Tibial nerve (tissue), 4 donors: ENCODE measurements around the gene SIGLEC7. TPM values are rescaled to one million over a fixed set of nuclear protein-coding genes. Genes with fewer than 3 reads are reported as not detected.

Experiments
- DNase-seq, 2 donors: peaks; one replicate each; pipeline ENCODE4 v3.0.0-alpha.2; 2019; ENCODE audit warnings: low spot score in 2 of 2
- H3K27ac ChIP-seq, 4 donors: fragments of 200-600 bp; sonication (generic) in 3 of 4; one replicate each; pipeline ENCODE4 v1.5.1; 2017 to 2019; ENCODE audit warnings: mild to moderate bottlenecking in 1 of 4
- H3K27me3 ChIP-seq, 2 donors: fragments of 200-600 bp; sonication (generic) in 1 of 2; one replicate each; pipeline versions ENCODE4 v1.5.1 to v1.6.0; 2017 to 2019
- H3K36me3 ChIP-seq, 3 donors: fragments of 200-600 bp; sonication (generic); one replicate each; pipeline ENCODE4 v1.5.1; 2018 to 2019
- H3K4me1 ChIP-seq, 4 donors: fragments of 200-600 bp; sonication (generic) in 3 of 4; one replicate each; pipeline ENCODE4 v1.5.1; 2017 to 2019
- H3K4me3 ChIP-seq, 4 donors: fragments of 200-600 bp; sonication (generic) in 3 of 4; one replicate each; pipeline ENCODE4 v1.5.1; 2017 to 2019; ENCODE audit warnings: mild to moderate bottlenecking in 1 of 4, moderate library complexity in 1 of 4
- H3K9me3 ChIP-seq, 4 donors: fragments of 200-600 bp; sonication (generic) in 3 of 4; one replicate each; pipeline ENCODE4 v1.5.1; 2017 to 2019
- EP300 ChIP-seq, 2 donors: sonication (generic); formaldehyde crosslinking; IDR thresholded peaks; one replicate each; pipeline ENCODE4 v1.6.1; 2017; ENCODE audit warnings: antibody characterized with exemption in 2 of 2, mild to moderate bottlenecking in 1 of 2
- POLR2A ChIP-seq, 2 donors: fragments of 450-650 bp; IDR thresholded peaks; one replicate each; pipeline ENCODE4 v1.6.1; 2017; ENCODE audit warnings: antibody characterized with exemption in 2 of 2, mild to moderate bottlenecking in 2 of 2, moderate library complexity in 2 of 2
- WGBS, 2 donors: methylation state at CpG; one replicate each; pipeline ENCODE4 v1.1.5; 2018; 5-methylcytosine and 5-hydroxymethylcytosine counted together
- total RNA-seq, 4 donors: library from RNA; depleted of rRNA; stranded (reverse); fragments of >200 nt; gene quantifications; one replicate each; pipeline ENCODE4 v1.1.0, GENCODE V29; 2016
- TF ChIP-seq, protein P1 (sequence below), 5 experiments: fragments of 200-600 bp in 3 of 5; fragments of 450-650 bp in 2 of 5; sonication (generic) in 3 of 5; IDR thresholded peaks; one replicate each; pipeline ENCODE4 v1.5.1; 2016 to 2019; ENCODE audit warnings: antibody characterized with exemption in 5 of 5, mild to moderate bottlenecking in 3 of 5, moderate library complexity in 2 of 5

Gene SIGLEC7
- total RNA-seq, 4 donors from 2014 or later, result 0.42 to 7.5 (median 1.1) TPM

DNA sequence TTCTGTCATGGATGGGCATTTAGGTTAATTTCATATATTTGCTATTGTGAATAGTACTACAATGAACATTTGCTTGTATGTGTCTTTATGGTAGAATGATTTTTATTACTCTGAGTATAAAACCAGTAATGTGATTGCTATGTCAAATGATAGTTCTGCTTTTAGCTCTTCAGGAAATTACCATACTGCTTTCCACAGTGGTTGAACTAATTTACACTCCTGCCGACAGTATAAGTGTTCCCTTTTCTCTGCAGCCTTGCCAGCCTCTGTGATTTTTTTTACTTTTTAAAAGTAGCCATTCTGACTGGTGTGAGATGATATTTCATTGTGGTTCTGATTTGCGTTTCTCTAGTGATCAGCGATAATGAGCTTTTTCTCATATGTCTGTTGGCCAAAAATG, 6.5 kb downstream of the SIGLEC7 start:
- H3K27ac ChIP-seq, result no peak overlapping the region
- H3K4me1 ChIP-seq, result no peaks in the 10 kb centered on the region
- whole genome bisulfite sequencing, 2 donors, result 57 to 70% methylated on average over 3 of the region's 3 CpGs
- no peak for TF ChIP-seq EP300 (IDR thresholded peaks at IDR 0.05)
- no peak for TF ChIP-seq POLR2A (IDR thresholded peaks at IDR 0.05)
- TF ChIP-seq, protein P1, sequence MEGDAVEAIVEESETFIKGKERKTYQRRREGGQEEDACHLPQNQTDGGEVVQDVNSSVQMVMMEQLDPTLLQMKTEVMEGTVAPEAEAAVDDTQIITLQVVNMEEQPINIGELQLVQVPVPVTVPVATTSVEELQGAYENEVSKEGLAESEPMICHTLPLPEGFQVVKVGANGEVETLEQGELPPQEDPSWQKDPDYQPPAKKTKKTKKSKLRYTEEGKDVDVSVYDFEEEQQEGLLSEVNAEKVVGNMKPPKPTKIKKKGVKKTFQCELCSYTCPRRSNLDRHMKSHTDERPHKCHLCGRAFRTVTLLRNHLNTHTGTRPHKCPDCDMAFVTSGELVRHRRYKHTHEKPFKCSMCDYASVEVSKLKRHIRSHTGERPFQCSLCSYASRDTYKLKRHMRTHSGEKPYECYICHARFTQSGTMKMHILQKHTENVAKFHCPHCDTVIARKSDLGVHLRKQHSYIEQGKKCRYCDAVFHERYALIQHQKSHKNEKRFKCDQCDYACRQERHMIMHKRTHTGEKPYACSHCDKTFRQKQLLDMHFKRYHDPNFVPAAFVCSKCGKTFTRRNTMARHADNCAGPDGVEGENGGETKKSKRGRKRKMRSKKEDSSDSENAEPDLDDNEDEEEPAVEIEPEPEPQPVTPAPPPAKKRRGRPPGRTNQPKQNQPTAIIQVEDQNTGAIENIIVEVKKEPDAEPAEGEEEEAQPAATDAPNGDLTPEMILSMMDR (IDR thresholded peaks at IDR 0.05), result no peak
- no peaks in the 10 kb centered on the region for H3K27me3 ChIP-seq
- no peaks in the 10 kb centered on the region for H3K36me3 ChIP-seq
- peaks cover 0 to 3% (median 0%) of the 10 kb centered on the region in 4 donors for H3K9me3 ChIP-seq
- no peak for DNase-seq
- H3K4me3 ChIP-seq, result no peak overlapping the region

DNA sequence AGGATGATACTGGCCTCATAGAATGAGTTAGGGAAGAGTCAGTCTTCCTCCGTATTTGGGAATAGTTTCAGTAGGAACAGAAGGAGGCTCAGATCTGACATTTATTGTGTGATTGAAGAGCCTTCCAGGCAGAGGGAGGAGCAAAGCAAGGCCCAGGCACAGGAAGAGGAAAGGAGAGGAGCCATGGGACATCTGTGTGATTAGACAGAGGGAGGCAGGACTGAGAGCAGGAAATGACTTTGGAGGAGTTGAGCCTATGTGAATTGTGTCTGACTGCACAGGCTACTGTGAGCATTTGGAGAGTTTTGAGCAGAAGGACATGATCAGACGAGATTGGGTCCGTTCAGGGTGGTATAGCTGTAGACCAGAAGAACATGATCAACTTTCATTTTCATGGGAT, 8.5 kb downstream of the SIGLEC7 start:
- Histone ChIP-seq H3K4me3 (no peak overlapping the region), H3K36me3 (no peaks in the 10 kb centered on the region), H3K27me3 (no peaks in the 10 kb centered on the region), H3K27ac (no peak overlapping the region), H3K9me3 (peaks cover 0 to 3% (median 0%) of the 10 kb centered on the region in 4 donors), H3K4me1 (no peaks in the 10 kb centered on the region)
- TF ChIP-seq POLR2A (IDR thresholded peaks at IDR 0.05) (no peak), EP300 (IDR thresholded peaks at IDR 0.05) (no peak)
- TF ChIP-seq, protein P1 (IDR thresholded peaks at IDR 0.05), result no peak
- 63 to 76% methylated on average over 3 of the region's 3 CpGs for WGBS, 2 donors
- no peak for DNase-seq

DNA sequence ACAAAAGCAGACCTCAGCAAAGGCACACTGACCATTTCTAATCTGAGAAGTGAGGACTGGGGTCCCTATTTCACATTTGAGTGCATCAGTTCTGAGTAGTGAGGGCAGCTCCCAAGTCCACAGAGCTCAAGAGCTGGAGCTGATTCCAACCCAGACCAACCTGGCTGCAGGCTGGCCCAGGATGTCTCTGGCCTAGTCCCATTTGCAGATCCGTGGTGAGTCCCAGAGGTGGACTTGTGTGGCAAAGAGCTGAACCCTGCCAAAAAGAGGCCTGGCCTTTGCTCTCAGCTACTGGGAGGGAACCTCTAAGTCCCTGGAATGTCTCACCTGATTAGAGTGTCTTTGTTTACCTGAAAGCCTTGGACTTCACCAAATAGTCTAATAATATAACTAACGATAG, 14.6 kb downstream of the SIGLEC7 start:
- Histone ChIP-seq H3K36me3 (no peaks in the 10 kb centered on the region), H3K4me3 (no peak overlapping the region), H3K4me1 (no peaks in the 10 kb centered on the region), H3K27ac (no peak overlapping the region), H3K27me3 (no peaks in the 10 kb centered on the region), H3K9me3 (no peaks in the 10 kb centered on the region)
- WGBS, 2 donors, result 50 to 65% methylated on average over 2 of the region's 2 CpGs
- DNase-seq, result no peak
- TF ChIP-seq POLR2A (IDR thresholded peaks at IDR 0.05) (no peak), EP300 (IDR thresholded peaks at IDR 0.05) (no peak)
- TF ChIP-seq, protein P1 (IDR thresholded peaks at IDR 0.05), result no peak

DNA sequence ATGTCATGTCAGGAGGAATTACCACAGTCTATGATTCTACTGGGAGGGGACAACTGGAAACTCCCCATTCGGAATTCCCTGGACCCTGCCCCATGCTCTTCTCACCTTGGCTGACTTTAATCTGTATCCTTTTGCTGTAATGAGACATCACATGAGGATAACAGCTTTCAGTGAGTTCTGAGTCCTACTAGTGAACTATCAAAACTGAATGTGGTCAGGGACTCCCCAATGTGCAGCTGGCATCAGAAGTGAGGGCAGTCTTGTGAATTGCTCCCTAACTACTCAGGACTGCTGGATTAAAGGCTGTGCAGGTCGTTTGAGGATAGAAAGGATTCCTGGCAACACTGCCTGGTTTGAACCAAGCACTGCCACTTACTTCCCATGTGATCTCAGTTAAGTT, 15.2 kb downstream of the SIGLEC7 start:
- no peaks in the 10 kb centered on the region for H3K4me1 ChIP-seq
- no peak for DNase-seq
- WGBS, 2 donors, result 56 to 83% methylated on average over 2 of the region's 2 CpGs
- H3K27ac ChIP-seq, result no peak overlapping the region
- no peak overlapping the region for H3K4me3 ChIP-seq
- no peak for TF ChIP-seq EP300 (IDR thresholded peaks at IDR 0.05)
- TF ChIP-seq POLR2A (IDR thresholded peaks at IDR 0.05), result no peak
- TF ChIP-seq, protein P1 (IDR thresholded peaks at IDR 0.05), result no peak
- no peaks in the 10 kb centered on the region for H3K27me3 ChIP-seq
- no peaks in the 10 kb centered on the region for H3K36me3 ChIP-seq
- no peaks in the 10 kb centered on the region for H3K9me3 ChIP-seq

DNA sequence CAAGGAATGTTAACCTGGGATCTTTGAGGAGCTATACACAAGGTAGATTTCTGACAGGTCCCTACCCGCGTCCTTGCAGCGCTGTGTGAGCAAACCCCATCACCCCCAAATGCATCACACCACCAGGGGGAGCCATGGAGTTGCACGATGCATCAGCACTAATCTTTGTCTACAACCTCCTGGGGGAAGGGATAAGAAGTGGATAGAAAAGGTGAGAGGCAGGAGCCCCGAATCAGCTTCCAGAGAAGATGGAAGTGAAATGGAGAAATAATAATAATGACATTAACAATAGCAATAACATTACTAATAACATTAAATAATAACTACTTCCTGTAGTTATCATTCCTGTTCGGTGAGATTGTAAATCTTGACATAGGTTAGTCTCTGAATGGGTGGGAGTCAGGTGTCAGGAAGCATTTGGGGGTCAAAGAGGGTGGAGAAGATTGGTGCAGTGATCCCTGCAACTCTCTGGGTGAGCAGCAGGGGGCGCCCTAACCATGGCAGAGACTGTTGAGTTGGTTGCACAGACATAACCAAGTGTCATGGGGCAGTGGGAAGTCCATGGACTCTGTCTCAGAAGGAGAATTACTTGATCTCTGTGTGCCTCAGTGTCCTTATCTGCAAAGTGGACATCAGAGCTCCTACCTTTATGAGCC, 16.5 kb downstream of the SIGLEC7 start:
- TF ChIP-seq EP300 (IDR thresholded peaks at IDR 0.05) (no peak), POLR2A (IDR thresholded peaks at IDR 0.05) (no peak)
- TF ChIP-seq, protein P1 (IDR thresholded peaks at IDR 0.05), result peak in 3 of 5 experiments; percentile 12 to 36 (median 31)
- Histone ChIP-seq H3K4me1 (no peaks in the 10 kb centered on the region), H3K27ac (no peak overlapping the region), H3K27me3 (no peaks in the 10 kb centered on the region), H3K9me3 (no peaks in the 10 kb centered on the region), H3K36me3 (no peaks in the 10 kb centered on the region), H3K4me3 (no peak overlapping the region)
- DNase-seq, result peak in 1 of 2 donors; percentile 60
- WGBS, 2 donors, result 33 to 47% methylated on average over 7 of the region's 7 CpGs
